ENCODE results near the gene NR6A1. TPM values are rescaled to one million over a fixed set of nuclear protein-coding genes. Genes with fewer than 3 reads are reported as not detected.
A peak's percentile ranks its signal among the peaks of the same experiment; 100 is the strongest.

The NR6A1 gene
- total RNA-seq, 1 experiment from 2014 or later = 164 TPM

DNA sequence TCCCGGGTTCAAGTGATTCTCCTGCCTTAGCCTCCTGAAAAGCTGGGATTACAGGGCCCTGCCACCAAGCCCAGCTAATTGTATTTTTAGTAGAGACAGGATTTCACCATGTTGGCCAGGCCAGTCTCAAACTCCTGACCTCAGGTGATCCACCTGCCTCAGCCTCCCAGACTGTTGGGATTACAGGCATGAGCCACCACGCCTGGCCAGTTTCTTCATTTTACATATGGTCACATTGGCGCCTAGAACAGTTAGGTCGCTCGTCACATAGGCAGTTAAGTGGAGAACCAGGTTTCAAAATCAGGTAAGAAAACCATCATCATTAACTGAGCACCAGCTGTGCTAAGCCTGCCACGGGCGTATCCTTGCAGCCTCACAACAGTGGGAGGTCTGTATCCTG is 41.9 kb upstream of the NR6A1 start:
- Mint-ChIP-seq H3K4me1 (peaks cover 36% of the 10 kb centered on the region), H3K36me3 (no peaks in the 10 kb centered on the region), H3K27ac (no peak overlapping the region), H3K27me3 (ENCODE audit: low read depth) (no peaks in the 10 kb centered on the region), H3K4me3 (no peak overlapping the region), H3K9me3 (no peaks in the 10 kb centered on the region)
- ATAC-seq = no peak
- no peak for DNase-seq (ENCODE audit: low spot score)
- POLR2A ChIA-PET = no interaction called here
- CTCF ChIA-PET = interaction anchor here (1.1 to 10.1 kb wide), 7 partner anchors 11 to 40 kb away, joined by 3 to 147 read pairs (median 7); partner anchors contain the start of genes NR6A1, OLFML2A and WDR38
- TF ChIP-seq, protein P1, sequence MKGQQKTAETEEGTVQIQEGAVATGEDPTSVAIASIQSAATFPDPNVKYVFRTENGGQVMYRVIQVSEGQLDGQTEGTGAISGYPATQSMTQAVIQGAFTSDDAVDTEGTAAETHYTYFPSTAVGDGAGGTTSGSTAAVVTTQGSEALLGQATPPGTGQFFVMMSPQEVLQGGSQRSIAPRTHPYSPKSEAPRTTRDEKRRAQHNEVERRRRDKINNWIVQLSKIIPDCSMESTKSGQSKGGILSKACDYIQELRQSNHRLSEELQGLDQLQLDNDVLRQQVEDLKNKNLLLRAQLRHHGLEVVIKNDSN (CRISPR knock-in tag; IDR thresholded peaks at IDR 0.05) = no peak
- no peak for TF ChIP-seq ZNF396 (CRISPR knock-in tag; IDR thresholded peaks at IDR 0.05; ENCODE audit: borderline replicate concordance)
- no peak for TF ChIP-seq NFYB (CRISPR knock-in tag; conservative IDR thresholded peaks at IDR 0.05; ENCODE audit: low read depth)
- TF ChIP-seq, protein P2, sequence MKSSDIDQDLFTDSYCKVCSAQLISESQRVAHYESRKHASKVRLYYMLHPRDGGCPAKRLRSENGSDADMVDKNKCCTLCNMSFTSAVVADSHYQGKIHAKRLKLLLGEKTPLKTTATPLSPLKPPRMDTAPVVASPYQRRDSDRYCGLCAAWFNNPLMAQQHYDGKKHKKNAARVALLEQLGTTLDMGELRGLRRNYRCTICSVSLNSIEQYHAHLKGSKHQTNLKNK (CRISPR knock-in tag; IDR thresholded peaks at IDR 0.05) = no peak
- TF ChIP-seq, protein P3, sequence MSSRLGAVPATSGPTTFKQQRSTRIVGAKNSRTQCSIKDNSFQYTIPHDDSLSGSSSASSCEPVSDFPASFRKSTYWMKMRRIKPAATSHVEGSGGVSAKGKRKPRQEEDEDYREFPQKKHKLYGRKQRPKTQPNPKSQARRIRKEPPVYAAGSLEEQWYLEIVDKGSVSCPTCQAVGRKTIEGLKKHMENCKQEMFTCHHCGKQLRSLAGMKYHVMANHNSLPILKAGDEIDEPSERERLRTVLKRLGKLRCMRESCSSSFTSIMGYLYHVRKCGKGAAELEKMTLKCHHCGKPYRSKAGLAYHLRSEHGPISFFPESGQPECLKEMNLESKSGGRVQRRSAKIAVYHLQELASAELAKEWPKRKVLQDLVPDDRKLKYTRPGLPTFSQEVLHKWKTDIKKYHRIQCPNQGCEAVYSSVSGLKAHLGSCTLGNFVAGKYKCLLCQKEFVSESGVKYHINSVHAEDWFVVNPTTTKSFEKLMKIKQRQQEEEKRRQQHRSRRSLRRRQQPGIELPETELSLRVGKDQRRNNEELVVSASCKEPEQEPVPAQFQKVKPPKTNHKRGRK (CRISPR knock-in tag; IDR thresholded peaks at IDR 0.05; ENCODE audit: borderline replicate concordance) = no peak

DNA sequence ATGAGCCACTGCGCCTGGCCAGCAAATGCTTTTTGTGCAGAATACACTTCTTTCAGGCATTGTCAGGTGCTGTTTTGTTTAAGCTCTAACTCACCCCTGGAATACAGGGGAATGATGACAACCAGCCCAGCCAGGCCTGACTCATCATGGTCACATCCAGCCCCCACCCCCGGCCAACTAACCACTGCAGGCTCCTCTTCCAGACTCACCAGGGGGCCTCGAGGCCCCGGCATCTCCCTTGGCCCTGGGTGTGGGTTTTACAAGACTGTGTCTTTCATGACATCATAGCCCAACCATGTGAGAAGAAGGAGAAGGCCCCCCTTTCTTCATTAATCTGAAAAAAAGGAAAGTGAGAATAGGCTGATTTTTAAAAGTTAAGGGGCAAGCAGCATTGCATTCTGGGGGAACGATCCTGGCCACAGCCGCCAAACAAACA is 41.3 kb upstream of the NR6A1 start:
- DNase-seq (ENCODE audit: low spot score) (no peak), ATAC-seq (no peak)
- no peak for TF ChIP-seq ZNF317 (CRISPR knock-in tag; IDR thresholded peaks at IDR 0.05; ENCODE audit: borderline replicate concordance, low read depth)
- peak; percentile 45 for TF ChIP-seq ZNF423 (CRISPR knock-in tag; IDR thresholded peaks at IDR 0.05)
- ChIA-PET CTCF (interaction anchor here (1.1 to 10.1 kb wide), 6 partner anchors 11 to 40 kb away, joined by 4 to 147 read pairs (median 22); partner anchors contain the start of genes NR6A1, OLFML2A and WDR38), POLR2A (no interaction called here)
- Mint-ChIP-seq H3K36me3 (no peaks in the 10 kb centered on the region), H3K27me3 (ENCODE audit: low read depth) (no peaks in the 10 kb centered on the region), H3K4me3 (no peak overlapping the region), H3K27ac (no peak overlapping the region), H3K4me1 (peaks cover 36% of the 10 kb centered on the region), H3K9me3 (no peaks in the 10 kb centered on the region)

DNA sequence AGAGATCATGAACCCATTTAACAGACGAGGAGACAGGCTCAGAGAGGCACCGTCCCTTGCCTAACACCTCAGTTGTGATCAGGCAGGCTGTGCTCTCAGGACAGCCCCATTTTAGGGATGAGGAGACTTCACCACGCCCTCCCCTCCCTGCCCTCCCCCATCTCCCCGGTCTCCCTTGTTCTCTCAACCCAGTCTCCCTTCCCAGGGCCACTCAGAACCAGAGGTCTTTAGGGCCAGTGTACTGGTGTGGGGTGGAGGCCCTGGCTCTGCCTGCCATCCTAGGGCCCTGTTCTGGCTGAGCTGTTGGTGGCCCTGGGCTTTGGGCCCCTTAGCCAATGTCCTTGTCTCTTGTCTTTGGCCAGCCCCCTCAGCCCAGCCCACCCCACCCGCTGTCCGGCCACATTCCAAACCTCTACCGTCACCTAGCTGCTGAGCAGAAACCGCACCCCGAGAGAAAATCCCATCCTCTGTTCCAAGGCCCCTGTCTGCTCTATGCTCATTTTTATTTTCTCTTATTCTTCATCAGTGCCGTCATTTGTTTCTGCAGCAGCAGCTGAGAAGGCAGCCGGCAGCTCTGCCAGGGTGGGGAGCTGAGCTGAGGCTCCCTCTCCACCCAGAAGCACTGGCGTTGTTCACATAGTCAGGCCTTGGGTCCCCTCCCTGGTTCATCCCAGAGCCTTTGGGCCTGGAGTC is 39.7 kb upstream of the NR6A1 start:
- peak; percentile 75 for DNase-seq (ENCODE audit: low spot score)
- peak; percentile 95 for ATAC-seq
- H3K27ac Mint-ChIP-seq = peak overlapping the region; percentile 96
- no peak overlapping the region for H3K4me3 Mint-ChIP-seq
- ChIA-PET POLR2A (interaction anchor here (0.5 to 1.3 kb wide), 6 partner anchors 28 to 977 kb away, joined by 3 to 6 read pairs (median 3); no protein-coding TSS in a partner anchor), CTCF (interaction anchor here (0.6 to 10.1 kb wide), 12 partner anchors 10 to 215 kb away, joined by 3 to 147 read pairs (median 4); partner anchors contain the start of genes ARPC5L, NR6A1, OLFML2A and RPL35)
- no peak for TF ChIP-seq CREB1 (CRISPR knock-in tag; IDR thresholded peaks at IDR 0.05)
- TF ChIP-seq SP1 (CRISPR knock-in tag; conservative IDR thresholded peaks at IDR 0.05) = 0 out of 2 replicates have a peak, but pooled peaks have one; percentile 26
- H3K36me3 Mint-ChIP-seq = no peaks in the 10 kb centered on the region
- H3K9me3 Mint-ChIP-seq = no peaks in the 10 kb centered on the region
- H3K4me1 Mint-ChIP-seq = peaks cover 36% of the 10 kb centered on the region
- H3K27me3 Mint-ChIP-seq (ENCODE audit: low read depth) = no peaks in the 10 kb centered on the region

DNA sequence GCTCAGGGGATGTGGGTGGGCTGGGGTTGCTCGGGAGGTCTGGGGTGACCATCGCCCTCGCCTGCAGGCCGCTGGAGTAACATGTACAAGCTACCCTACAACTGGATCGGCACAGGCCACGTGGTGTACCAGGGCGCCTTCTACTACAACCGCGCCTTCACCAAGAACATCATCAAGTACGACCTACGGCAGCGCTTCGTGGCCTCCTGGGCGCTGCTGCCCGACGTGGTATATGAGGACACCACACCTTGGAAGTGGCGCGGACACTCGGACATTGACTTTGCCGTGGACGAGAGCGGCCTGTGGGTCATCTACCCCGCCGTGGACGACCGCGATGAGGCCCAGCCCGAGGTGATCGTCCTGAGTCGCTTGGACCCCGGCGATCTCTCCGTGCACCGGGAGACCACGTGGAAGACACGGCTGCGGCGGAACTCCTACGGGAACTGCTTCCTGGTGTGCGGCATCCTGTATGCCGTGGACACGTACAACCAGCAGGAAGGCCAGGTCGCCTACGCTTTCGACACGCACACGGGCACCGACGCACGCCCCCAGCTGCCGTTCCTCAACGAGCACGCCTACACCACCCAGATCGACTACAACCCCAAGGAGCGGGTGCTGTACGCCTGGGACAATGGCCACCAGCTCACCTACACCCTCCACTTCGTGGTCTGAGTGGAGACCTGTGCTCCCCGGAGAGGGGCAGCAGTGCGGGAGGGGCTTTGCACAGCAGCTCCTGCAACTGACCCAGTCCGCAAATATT is 38.8 kb upstream of the NR6A1 start:
- Mint-ChIP-seq H3K36me3 (no peaks in the 10 kb centered on the region), H3K4me1 (peaks cover 36% of the 10 kb centered on the region), H3K9me3 (no peaks in the 10 kb centered on the region), H3K4me3 (no peak overlapping the region), H3K27ac (peak overlapping the region; percentile 92; the same call in 1 of the 2 replicates), H3K27me3 (ENCODE audit: low read depth) (no peaks in the 10 kb centered on the region)
- ATAC-seq (no peak), DNase-seq (ENCODE audit: low spot score) (no peak)
- TF ChIP-seq NR1H2 (CRISPR knock-in tag; IDR thresholded peaks at IDR 0.05) = no peak
- no peak for TF ChIP-seq TEAD1 (CRISPR knock-in tag; IDR thresholded peaks at IDR 0.05)
- TF ChIP-seq ATF1 (CRISPR knock-in tag; IDR thresholded peaks at IDR 0.05) = no peak
- no peak for TF ChIP-seq JAZF1 (CRISPR knock-in tag; IDR thresholded peaks at IDR 0.05)
- TF ChIP-seq ZNF232 (CRISPR knock-in tag; IDR thresholded peaks at IDR 0.05) = no peak
- no peak for TF ChIP-seq PRRX2 (CRISPR knock-in tag; IDR thresholded peaks at IDR 0.05)
- CTCF ChIA-PET = interaction anchor here (0.6 to 10.1 kb wide), 10 partner anchors 10 to 46 kb away, joined by 3 to 147 read pairs (median 6); partner anchors contain the start of genes NR6A1, OLFML2A and WDR38
- POLR2A ChIA-PET = interaction anchor here (0.5 to 1.3 kb wide), 5 partner anchors 29 to 976 kb away, joined by 3 to 4 read pairs (median 3); no protein-coding TSS in a partner anchor

All from WTC11 (cell line).